Left ventricle myocardium inferior (tissue), 1 donor: ENCODE data around the gene ZKSCAN3. TPM values are rescaled to one million over a fixed set of nuclear protein-coding genes. Genes with fewer than 3 reads are reported as not detected.
"Not testable (repeated sequence)": the region's sequence is repeated elsewhere in the genome, so short reads cannot be mapped to it uniquely, and the experiment has no call there.

Experiments
- DNase-seq: peaks from one replicate; pipeline ENCODE4 v3.0.0-alpha.2; 2020
- H3K27ac ChIP-seq: fragments of 200-600 bp; replicated peaks from 2 replicates; pipeline ENCODE4 v1.8.0; 2021
- H3K27me3 ChIP-seq: fragments of 200-600 bp; 2 replicates; pipeline ENCODE4 v1.8.0; 2021; ENCODE audit warnings: low read depth
- H3K36me3 ChIP-seq: fragments of 200-600 bp; 2 replicates; pipeline ENCODE4 v1.8.0; 2021
- H3K4me1 ChIP-seq: fragments of 200-600 bp; 2 replicates; pipeline ENCODE4 v1.8.0; 2021
- H3K4me3 ChIP-seq: fragments of 200-600 bp; 2 replicates; pipeline ENCODE4 v1.8.0; 2021; ENCODE audit warnings: mild to moderate bottlenecking, moderate library complexity
- H3K9me3 ChIP-seq: fragments of 200-600 bp; replicated peaks from 2 replicates; pipeline ENCODE4 v1.8.0; 2021
- intact Hi-C: fragments of 100-400 bp; cut with micrococcal nuclease; formaldehyde crosslinking; loops from one replicate; pipeline ENCODE4 v1.11.0; 2022
- total RNA-seq: library from RNA; stranded (reverse); fragmentation: NEBNext Ultra II Directional; extraction: Animal tissue kit (Norgen Biotek cat#: 25700); gene quantifications from one replicate; pipeline ENCODE4 v1.2.1, GENCODE V29; 2021
- TF ChIP-seq, protein P1 (sequence below): fragments of 200-600 bp; IDR thresholded peaks from 2 replicates; pipeline ENCODE4 v1.8.0; 2021; ENCODE audit warnings: antibody characterized with exemption, mild to moderate bottlenecking, borderline replicate concordance
- donor health status: DM: no; HTN: yes; CAD: no; lungs with severe emphysema.

Gene ZKSCAN3
- total RNA-seq, 1 donor from 2014 or later, result 4.1 TPM

DNA sequence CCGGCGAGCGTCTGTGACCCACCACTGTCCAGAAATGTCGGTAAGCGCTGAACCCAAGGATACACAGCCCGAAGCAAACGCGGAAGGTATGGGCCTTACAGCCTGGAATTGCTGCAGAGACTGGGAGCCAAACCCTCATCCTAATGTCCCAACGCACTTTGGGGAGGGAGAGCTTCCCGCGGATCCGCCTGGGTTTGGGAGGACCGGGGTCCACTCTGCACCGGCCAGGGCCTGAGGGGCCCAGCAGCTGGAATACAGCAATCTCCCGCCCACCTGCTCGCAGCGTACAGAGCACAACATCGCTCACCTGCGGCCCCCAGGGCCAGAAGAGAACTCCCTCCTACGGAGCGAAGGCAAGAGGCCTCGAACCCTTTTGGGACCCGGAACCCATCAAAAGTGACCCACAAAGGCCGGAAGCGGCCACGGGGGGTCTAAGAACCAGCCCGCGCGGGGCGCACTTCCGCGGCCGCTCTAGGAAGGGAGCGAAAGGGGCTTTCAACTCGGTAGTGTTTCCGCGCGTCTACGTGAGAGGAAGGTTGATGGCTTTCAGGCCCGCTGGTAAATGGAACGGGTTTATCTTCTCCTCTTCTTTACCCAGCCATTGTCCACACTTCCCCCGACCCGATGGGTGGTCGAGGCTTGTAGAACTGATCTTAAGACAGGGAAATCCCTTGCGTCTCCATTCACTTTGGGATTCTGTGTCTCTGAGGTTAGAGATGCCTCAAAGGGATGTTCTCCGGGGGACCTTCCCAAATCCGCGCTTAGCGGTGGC lies 49.8 kb downstream of the ZKSCAN3 start, which contains the start of gene ZSCAN12:
Gene ZSCAN12, minus strand, starts transcription at position 398 of the 772 bp plus-strand sequence. CDS start 1,342 bp downstream, outside the sequence.
- H3K4me1 ChIP-seq, result peaks cover 43% of the 10 kb centered on the region
- H3K4me3 ChIP-seq, result peak within 1 kb of the TSS; percentile 86
- TF ChIP-seq, protein P1, sequence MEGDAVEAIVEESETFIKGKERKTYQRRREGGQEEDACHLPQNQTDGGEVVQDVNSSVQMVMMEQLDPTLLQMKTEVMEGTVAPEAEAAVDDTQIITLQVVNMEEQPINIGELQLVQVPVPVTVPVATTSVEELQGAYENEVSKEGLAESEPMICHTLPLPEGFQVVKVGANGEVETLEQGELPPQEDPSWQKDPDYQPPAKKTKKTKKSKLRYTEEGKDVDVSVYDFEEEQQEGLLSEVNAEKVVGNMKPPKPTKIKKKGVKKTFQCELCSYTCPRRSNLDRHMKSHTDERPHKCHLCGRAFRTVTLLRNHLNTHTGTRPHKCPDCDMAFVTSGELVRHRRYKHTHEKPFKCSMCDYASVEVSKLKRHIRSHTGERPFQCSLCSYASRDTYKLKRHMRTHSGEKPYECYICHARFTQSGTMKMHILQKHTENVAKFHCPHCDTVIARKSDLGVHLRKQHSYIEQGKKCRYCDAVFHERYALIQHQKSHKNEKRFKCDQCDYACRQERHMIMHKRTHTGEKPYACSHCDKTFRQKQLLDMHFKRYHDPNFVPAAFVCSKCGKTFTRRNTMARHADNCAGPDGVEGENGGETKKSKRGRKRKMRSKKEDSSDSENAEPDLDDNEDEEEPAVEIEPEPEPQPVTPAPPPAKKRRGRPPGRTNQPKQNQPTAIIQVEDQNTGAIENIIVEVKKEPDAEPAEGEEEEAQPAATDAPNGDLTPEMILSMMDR, result peak; percentile 57
- peak within 1 kb of the TSS; percentile 56 for H3K27ac ChIP-seq
- DNase-seq, result peak; percentile 77
- H3K27me3 ChIP-seq, result peaks cover 4% of the 10 kb centered on the region
- H3K36me3 ChIP-seq, result peaks cover 20% of the 10 kb centered on the region
- intact Hi-C loops, result no loop called here
- H3K9me3 ChIP-seq, result no peaks in the 10 kb centered on the region

DNA sequence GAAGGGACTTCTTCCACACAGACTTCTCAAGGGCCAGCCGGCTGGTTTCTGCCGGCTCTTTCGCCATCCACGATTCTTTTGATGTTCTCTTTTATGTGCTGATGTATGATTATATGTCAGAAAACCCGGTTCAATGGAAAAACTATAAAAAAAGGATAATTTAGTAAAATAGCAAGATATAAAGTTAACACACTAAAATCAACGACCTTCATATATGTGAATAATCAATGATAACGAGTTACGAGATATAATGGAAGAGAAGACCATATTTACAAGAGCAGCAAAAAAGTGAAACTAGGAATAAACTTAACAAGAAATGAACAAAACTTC lies 50.3 kb downstream of the ZKSCAN3 start:
- TF ChIP-seq, protein P1, result no peak
- Histone ChIP-seq H3K9me3 (no peaks in the 10 kb centered on the region), H3K36me3 (peaks cover 20% of the 10 kb centered on the region), H3K27me3 (peaks cover 9% of the 10 kb centered on the region), H3K4me1 (peaks cover 43% of the 10 kb centered on the region), H3K27ac (peak overlapping the region; percentile 56), H3K4me3 (peak overlapping the region; percentile 86)
- intact Hi-C loops, result no loop called here
- no peak for DNase-seq

DNA sequence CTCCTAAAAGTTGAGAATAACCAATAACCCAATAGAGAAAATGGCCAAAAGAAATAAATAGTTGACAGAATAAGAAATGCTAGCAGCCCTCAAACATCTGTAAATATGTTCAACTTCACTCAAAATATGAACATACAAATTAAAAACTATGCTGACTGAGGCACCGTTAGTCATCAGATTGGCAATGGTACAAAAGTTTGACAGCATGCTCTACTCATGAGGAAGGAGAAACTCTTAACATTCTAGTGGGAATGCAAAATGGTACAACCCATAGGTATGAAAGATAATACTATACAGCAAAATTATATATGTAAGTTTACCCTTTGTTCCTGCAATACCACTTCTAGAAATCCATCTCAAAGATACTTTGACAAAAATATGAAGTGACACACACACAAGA lies 51.4 kb downstream of the ZKSCAN3 start:
- Histone ChIP-seq H3K36me3 (peaks cover 19% of the 10 kb centered on the region), H3K4me1 (peaks cover 42% of the 10 kb centered on the region), H3K27me3 (peaks cover 20% of the 10 kb centered on the region), H3K4me3 (no peak overlapping the region), H3K27ac (no peak overlapping the region), H3K9me3 (no peaks in the 10 kb centered on the region)
- TF ChIP-seq, protein P1, result no peak
- DNase-seq, result no peak
- intact Hi-C loops, result no loop called here

DNA sequence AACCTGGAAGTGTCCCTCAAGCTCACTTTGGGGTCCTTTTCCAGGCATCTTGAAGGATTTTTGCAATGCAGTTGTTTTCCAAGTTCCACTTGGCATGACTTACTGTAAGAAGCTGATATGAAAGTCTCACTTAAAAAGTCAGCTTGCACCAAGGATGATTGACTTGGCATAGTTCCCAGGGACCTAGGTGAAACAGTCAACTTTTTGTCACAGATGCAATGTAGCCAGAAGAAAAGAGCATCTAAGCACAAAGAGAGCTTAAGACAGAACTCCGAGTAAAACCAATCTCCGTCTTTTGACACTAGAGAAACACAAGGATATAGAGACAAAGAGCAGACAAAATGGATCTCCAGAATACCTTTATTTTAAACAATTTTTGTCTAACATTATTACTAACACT lies 52.5 kb downstream of the ZKSCAN3 start:
- DNase-seq, result no peak
- peaks cover 30% of the 10 kb centered on the region for H3K27me3 ChIP-seq
- intact Hi-C loops, result no loop called here
- peaks cover 32% of the 10 kb centered on the region for H3K4me1 ChIP-seq
- no peak overlapping the region for H3K4me3 ChIP-seq
- H3K9me3 ChIP-seq, result no peaks in the 10 kb centered on the region
- TF ChIP-seq, protein P1, result no peak
- peaks cover 8% of the 10 kb centered on the region for H3K36me3 ChIP-seq
- no peak overlapping the region for H3K27ac ChIP-seq

DNA sequence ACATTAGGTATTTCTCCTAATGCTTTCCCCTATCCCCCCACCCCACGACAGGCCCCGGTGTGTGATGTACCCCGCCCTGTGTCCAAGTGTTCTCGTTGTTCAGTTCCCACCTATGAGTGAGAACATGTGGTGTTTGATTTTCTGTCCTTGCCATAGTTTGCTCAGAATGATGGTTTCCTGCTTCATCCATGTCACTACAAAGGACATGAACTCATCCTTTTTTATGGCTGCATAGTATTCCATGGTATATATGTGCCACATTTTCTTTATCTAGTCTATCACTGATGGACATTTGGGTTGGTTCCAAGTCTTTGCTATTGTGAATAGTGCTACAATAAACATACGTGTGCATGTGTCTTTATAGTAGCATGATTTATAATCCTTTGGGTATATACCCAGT lies 54.2 kb downstream of the ZKSCAN3 start:
- H3K4me3 ChIP-seq, H3K9me3 ChIP-seq, H3K36me3 ChIP-seq, DNase-seq, intact Hi-C loops, H3K27ac ChIP-seq: not testable (repeated sequence)
- Histone ChIP-seq H3K4me1 (peaks cover 15% of the 10 kb centered on the region), H3K27me3 (peaks cover 44% of the 10 kb centered on the region)

DNA sequence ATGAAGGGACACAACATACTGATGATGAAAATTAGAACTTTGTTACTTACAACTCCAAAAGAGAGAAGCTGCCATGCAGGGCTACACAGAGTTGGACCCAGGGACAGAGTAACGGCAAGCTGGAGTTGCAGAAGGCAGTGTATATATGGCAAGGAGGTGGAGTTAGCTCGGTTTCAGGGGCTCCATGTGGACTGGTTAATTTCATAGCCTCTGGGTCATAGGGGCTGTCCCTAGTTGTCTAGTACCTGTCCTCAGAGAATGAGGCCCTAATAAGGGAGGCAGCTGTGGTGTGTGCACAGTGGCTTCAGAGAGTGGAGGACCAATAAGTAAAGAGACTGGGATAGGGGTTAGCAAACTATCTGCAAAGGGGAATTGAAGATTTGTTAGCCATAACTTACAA lies 57.7 kb downstream of the ZKSCAN3 start:
- H3K4me3 ChIP-seq, result no peak overlapping the region
- intact Hi-C loops, result no loop called here
- H3K27ac ChIP-seq, result no peak overlapping the region
- peaks cover 56% of the 10 kb centered on the region for H3K27me3 ChIP-seq
- no peaks in the 10 kb centered on the region for H3K36me3 ChIP-seq
- H3K9me3 ChIP-seq, result no peaks in the 10 kb centered on the region
- DNase-seq, result no peak
- TF ChIP-seq, protein P1, result no peak
- no peaks in the 10 kb centered on the region for H3K4me1 ChIP-seq
